Naive thymus-derived CD4-positive, alpha-beta T cell (primary cell): ENCODE results near the gene TMEM132D. TPM values are rescaled to one million over a fixed set of nuclear protein-coding genes. Genes with fewer than 3 reads are reported as not detected.

Experiments used
- ATAC-seq: fragments of 150-1000 bp; cut with Tn5 transposase; 2 replicates; pipeline ENCODE4 v1.10.0; 2021; ENCODE audit warnings: mild to moderate bottlenecking, moderate library complexity
- CTCF ChIA-PET: fragments of 350-600 bp; sonication (Branson Sonifier 250); formaldehyde crosslinking; loops from one replicate; lab custom pipeline; 2021; ENCODE audit warnings: antibody characterized with exemption; lab: Charles Lee
- POLR2A ChIA-PET: fragments of 350-600 bp; sonication (Branson Sonifier 250); formaldehyde crosslinking; loops from one replicate; lab custom pipeline; 2021; ENCODE audit warnings: antibody characterized with exemption, inconsistent platforms; lab: Charles Lee
- DNase-seq, 9 donors: peaks; one replicate each; pipeline versions ENCODE4 v3.0.0 to v3.0.0-alpha.2; 2020 to 2022; ENCODE audit warnings: mixed read lengths in 1 of 9
- H3K27ac ChIP-seq: one replicate; pipeline ENCODE4 v1.7.0; 2013; ENCODE audit warnings: mild to moderate bottlenecking, low read depth, low read length, moderate library complexity
- H3K27me3 ChIP-seq, 2 donors: one replicate each; pipeline ENCODE4 v1.7.0; 2013; ENCODE audit warnings: low read length in 2 of 2, mild to moderate bottlenecking in 2 of 2, moderate library complexity in 2 of 2; ENCODE audit not compliant: control insufficient read depth in 2 of 2, insufficient read depth in 2 of 2
- H3K36me3 ChIP-seq, 3 experiments: 1 replicate in 2 of 3; 2 replicates in 1 of 3; pipeline ENCODE4 v1.7.0; 2013; ENCODE audit warnings: low read length in 3 of 3, mild to moderate bottlenecking in 3 of 3, moderate library complexity in 1 of 3; ENCODE audit not compliant: insufficient read depth in 3 of 3, control insufficient read depth in 2 of 3
- H3K4me1 ChIP-seq, 2 donors: one replicate each; pipeline ENCODE4 v1.7.0; 2013; ENCODE audit warnings: low read length in 2 of 2, mild to moderate bottlenecking in 2 of 2, moderate library complexity in 1 of 2; ENCODE audit not compliant: control insufficient read depth in 2 of 2, insufficient read depth in 2 of 2
- H3K4me3 ChIP-seq: 2 replicates; pipeline ENCODE4 v1.7.0; 2013; ENCODE audit warnings: mild to moderate bottlenecking, low read length
- H3K9me3 ChIP-seq, 3 experiments: 1 replicate in 2 of 3; 2 replicates in 1 of 3; pipeline ENCODE4 v1.7.0; 2013; ENCODE audit warnings: low read length in 3 of 3; ENCODE audit not compliant: control insufficient read depth in 2 of 3
- H3K27ac Mint-ChIP-seq, 9 donors: one replicate each; pipeline ENCODE4 v1.8.0; 2020 to 2022; ENCODE audit warnings: mixed read lengths in 9 of 9, mild to moderate bottlenecking in 8 of 9, moderate library complexity in 5 of 9, inconsistent platforms in 2 of 9
- H3K27me3 Mint-ChIP-seq, 5 donors: one replicate each; pipeline ENCODE4 v1.8.0; 2021 to 2022; ENCODE audit warnings: mixed read lengths in 5 of 5, mild to moderate bottlenecking in 1 of 5
- H3K36me3 Mint-ChIP-seq, 5 donors: one replicate each; pipeline ENCODE4 v1.8.0; 2020 to 2022; ENCODE audit warnings: mixed read lengths in 5 of 5, mild to moderate bottlenecking in 3 of 5, inconsistent platforms in 1 of 5
- H3K4me1 Mint-ChIP-seq, 7 donors: one replicate each; pipeline ENCODE4 v1.8.0; 2020 to 2022; ENCODE audit warnings: mixed read lengths in 7 of 7, mild to moderate bottlenecking in 3 of 7, inconsistent platforms in 1 of 7
- H3K4me3 Mint-ChIP-seq, 10 donors: one replicate each; pipeline ENCODE4 v1.8.0; 2020 to 2022; ENCODE audit warnings: mild to moderate bottlenecking in 10 of 10, mixed read lengths in 10 of 10, moderate library complexity in 6 of 10, inconsistent platforms in 2 of 10
- H3K9me3 Mint-ChIP-seq, 11 donors: one replicate each; pipeline ENCODE4 v1.8.0; 2020 to 2022; ENCODE audit warnings: mixed read lengths in 11 of 11, mild to moderate bottlenecking in 4 of 11, inconsistent platforms in 1 of 11, moderate library complexity in 1 of 11
- intact Hi-C, 2 donors: fragments of 100-400 bp; cut with micrococcal nuclease; formaldehyde crosslinking; loops; one replicate each; pipeline ENCODE4 v1.15.1; 2023
- polyA plus RNA-seq, 2 donors: library from polyadenylated mRNA; unstranded; fragments of 300-500 nt; fragmentation: Illumina TruSeq; gene quantifications; one replicate each; pipeline ENCODE4 v1.2.3, GENCODE V29; 2021
- total RNA-seq, 6 experiments: library from RNA in 5 of 6; stranded (reverse) in 5 of 6; gene quantifications; 1 replicate in 5 of 6; 2 replicates in 1 of 6; pipeline ENCODE4 v1.2.3 and lab custom pipeline; 2021 to 2026

The TMEM132D gene
- total and polyA plus RNA-seq, 7 experiments from 2014 or later, result not detected

DNA sequence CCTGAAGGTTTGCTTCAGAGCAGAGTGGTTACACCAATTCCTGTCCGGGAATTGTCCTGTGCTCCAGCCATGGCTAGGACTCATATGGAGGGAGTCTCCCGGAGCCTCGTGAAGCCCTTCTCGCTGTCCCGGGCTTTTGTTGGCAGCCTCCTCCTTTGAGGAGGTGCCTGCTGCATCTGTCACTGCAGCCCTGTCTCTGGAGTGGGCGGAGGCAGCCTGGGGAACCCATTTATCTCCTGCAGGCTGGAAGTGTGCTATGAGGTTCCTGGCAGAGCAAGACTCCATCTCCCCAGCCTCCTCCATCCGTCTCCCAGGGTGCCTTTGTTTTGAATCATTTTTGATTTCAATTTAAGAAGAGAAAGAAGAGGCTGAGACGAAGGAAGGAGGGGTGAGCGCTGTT, 695.3 kb downstream of the TMEM132D start:
- H3K4me3 ChIP-seq, result no peak overlapping the region
- no peaks in the 10 kb centered on the region for H3K9me3 ChIP-seq
- H3K4me3 Mint-ChIP-seq, result no peak overlapping the region
- no peak overlapping the region for H3K27ac ChIP-seq
- ATAC-seq (no peak), DNase-seq (no peak)
- peaks cover 0 to 5% (median 0%) of the 10 kb centered on the region in 5 donors for H3K27me3 Mint-ChIP-seq
- ChIA-PET CTCF (no interaction called here), POLR2A (no interaction called here)
- intact Hi-C loops, result no loop called here
- H3K4me1 Mint-ChIP-seq, result no peaks in the 10 kb centered on the region
- H3K9me3 Mint-ChIP-seq, result peaks cover 0 to 12% (median 4%) of the 10 kb centered on the region in 11 donors
- H3K36me3 Mint-ChIP-seq, result peaks cover 0 to 5% (median 0%) of the 10 kb centered on the region in 5 donors
- H3K36me3 ChIP-seq, result no peaks in the 10 kb centered on the region
- no peaks in the 10 kb centered on the region for H3K27me3 ChIP-seq
- no peaks in the 10 kb centered on the region for H3K4me1 ChIP-seq
- H3K27ac Mint-ChIP-seq, result no peak overlapping the region

DNA sequence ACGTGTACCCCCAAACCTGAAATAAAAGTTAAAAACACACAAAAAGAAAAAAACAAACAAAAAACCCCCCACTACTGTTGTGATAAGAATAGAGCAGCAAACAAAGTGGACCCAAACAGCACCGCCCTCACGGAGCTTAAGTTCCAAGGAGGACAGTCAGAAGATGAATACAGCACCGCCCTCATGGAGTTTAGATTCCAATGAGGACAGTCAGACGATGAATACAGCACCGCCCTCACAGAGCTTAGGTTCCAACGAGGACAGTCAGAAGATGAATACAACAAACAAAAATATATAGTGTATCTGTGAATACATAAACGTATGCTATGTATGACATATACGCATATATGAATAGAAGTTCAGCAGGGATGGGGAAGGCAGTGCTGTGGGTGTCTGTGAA, 696.7 kb downstream of the TMEM132D start:
- Mint-ChIP-seq H3K4me3 (no peak overlapping the region), H3K36me3 (peaks cover 0 to 5% (median 0%) of the 10 kb centered on the region in 5 donors), H3K4me1 (no peaks in the 10 kb centered on the region), H3K27ac (no peak overlapping the region), H3K27me3 (peaks cover 0 to 5% (median 0%) of the 10 kb centered on the region in 5 donors), H3K9me3 (peaks cover 0 to 13% (median 4%) of the 10 kb centered on the region in 11 donors)
- no peaks in the 10 kb centered on the region for H3K36me3 ChIP-seq
- ChIA-PET POLR2A (no interaction called here), CTCF (no interaction called here)
- H3K9me3 ChIP-seq, result no peaks in the 10 kb centered on the region
- ATAC-seq (no peak), DNase-seq (no peak)
- H3K4me1 ChIP-seq, result no peaks in the 10 kb centered on the region
- intact Hi-C loops, result no loop called here
- H3K4me3 ChIP-seq, result no peak overlapping the region
- H3K27ac ChIP-seq, result no peak overlapping the region
- no peaks in the 10 kb centered on the region for H3K27me3 ChIP-seq

DNA sequence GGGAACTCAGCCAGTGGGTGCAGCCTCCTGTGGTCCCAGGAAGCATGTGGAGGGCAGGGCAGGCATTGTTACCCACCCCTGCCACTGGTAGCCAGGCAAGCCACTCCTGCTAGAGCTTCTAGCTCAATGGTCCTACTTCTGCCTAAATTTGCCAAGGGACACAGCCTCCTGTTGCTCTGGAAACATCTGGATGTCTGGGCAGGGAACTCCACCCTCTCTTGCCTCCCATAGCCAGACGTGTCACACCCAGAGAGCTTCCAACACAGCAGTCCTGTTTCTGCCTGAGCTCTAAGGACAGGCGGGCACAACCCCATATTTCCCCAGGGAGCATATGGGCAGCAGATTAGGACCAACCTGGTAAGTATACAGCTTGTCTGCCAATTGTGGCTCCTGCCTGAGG, 700.4 kb downstream of the TMEM132D start:
- Histone ChIP-seq H3K4me3 (no peak overlapping the region), H3K36me3 (no peaks in the 10 kb centered on the region), H3K9me3 (no peaks in the 10 kb centered on the region), H3K4me1 (no peaks in the 10 kb centered on the region), H3K27me3 (no peaks in the 10 kb centered on the region), H3K27ac (no peak overlapping the region)
- Mint-ChIP-seq H3K4me3 (no peak overlapping the region), H3K9me3 (peaks cover 0 to 13% (median 6%) of the 10 kb centered on the region in 11 donors), H3K27me3 (no peaks in the 10 kb centered on the region), H3K4me1 (no peaks in the 10 kb centered on the region), H3K27ac (no peak overlapping the region), H3K36me3 (no peaks in the 10 kb centered on the region)
- CTCF ChIA-PET, result no interaction called here
- ATAC-seq (no peak), DNase-seq (no peak)
- POLR2A ChIA-PET, result no interaction called here
- intact Hi-C loops, result no loop called here

DNA sequence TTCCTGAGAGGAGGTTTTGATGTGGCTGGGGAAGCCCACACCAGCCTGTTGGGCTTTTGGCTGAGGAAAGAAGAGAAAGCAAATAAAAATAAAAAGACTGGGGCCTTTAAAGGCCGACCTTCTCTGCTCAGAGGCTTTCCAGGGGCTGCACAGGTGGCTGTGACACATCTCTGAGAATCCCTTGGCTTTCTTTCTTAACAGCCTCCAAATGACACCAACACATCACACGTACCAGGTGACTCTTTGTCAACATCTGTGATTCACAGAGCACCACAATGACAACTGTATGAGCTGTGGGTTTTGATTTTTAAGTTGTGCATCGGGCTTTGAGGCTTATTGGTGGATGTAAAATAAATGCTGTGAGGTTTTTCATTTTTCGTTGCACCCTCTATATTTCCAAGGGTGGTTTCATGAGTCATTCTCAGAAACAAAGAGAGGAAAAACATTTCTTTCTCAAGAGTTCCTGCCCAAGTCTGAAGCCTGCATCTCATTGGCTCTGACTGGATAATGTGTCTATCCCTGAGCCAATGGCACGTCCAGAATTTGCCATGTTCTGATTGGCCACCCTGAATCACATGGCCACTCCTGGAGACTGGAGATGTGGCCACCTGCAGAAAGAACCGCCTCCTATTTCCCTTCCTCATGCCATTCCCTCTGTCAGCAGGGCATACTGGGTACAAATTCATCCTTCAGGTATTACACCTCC, 701.6 kb downstream of the TMEM132D start:
- no peaks in the 10 kb centered on the region for H3K4me1 Mint-ChIP-seq
- no peak overlapping the region for H3K27ac Mint-ChIP-seq
- Histone ChIP-seq H3K36me3 (no peaks in the 10 kb centered on the region), H3K4me1 (no peaks in the 10 kb centered on the region), H3K4me3 (no peak overlapping the region), H3K27me3 (no peaks in the 10 kb centered on the region), H3K27ac (no peak overlapping the region), H3K9me3 (no peaks in the 10 kb centered on the region)
- ChIA-PET POLR2A (no interaction called here), CTCF (no interaction called here)
- no peak for ATAC-seq
- H3K27me3 Mint-ChIP-seq, result no peaks in the 10 kb centered on the region
- H3K9me3 Mint-ChIP-seq, result peaks cover 0 to 17% (median 8%) of the 10 kb centered on the region in 11 donors
- intact Hi-C loops, result no loop called here
- H3K4me3 Mint-ChIP-seq, result no peak overlapping the region
- no peak for DNase-seq
- H3K36me3 Mint-ChIP-seq, result no peaks in the 10 kb centered on the region

DNA sequence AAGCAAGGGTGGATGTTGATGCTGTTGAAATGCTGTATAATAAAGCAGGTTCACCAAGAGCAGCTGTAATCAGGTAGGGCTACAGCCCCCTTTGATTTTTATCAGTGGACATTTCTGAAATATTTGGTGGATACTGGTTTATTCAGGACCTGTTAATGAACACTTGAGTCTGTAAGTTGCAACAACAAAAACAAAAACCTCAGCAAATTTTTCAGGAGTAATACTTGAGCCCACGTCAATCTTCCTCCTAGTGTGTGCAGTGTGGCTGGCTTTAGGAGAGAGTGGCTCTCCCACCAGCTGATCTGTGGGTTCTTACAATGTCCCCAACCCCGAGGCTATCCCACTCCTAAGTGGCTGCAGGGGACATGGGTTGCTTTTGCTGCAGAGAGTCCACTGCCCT, 702.8 kb downstream of the TMEM132D start:
- H3K9me3 ChIP-seq, result no peaks in the 10 kb centered on the region
- Mint-ChIP-seq H3K36me3 (no peaks in the 10 kb centered on the region), H3K4me3 (no peak overlapping the region), H3K27ac (no peak overlapping the region), H3K9me3 (peaks cover 0 to 24% (median 8%) of the 10 kb centered on the region in 11 donors), H3K27me3 (no peaks in the 10 kb centered on the region), H3K4me1 (no peaks in the 10 kb centered on the region)
- H3K27me3 ChIP-seq, result no peaks in the 10 kb centered on the region
- H3K36me3 ChIP-seq, result no peaks in the 10 kb centered on the region
- H3K27ac ChIP-seq, result no peak overlapping the region
- ChIA-PET POLR2A (no interaction called here), CTCF (no interaction called here)
- DNase-seq (no peak), ATAC-seq (no peak)
- intact Hi-C loops, result no loop called here
- no peaks in the 10 kb centered on the region for H3K4me1 ChIP-seq
- no peak overlapping the region for H3K4me3 ChIP-seq

DNA sequence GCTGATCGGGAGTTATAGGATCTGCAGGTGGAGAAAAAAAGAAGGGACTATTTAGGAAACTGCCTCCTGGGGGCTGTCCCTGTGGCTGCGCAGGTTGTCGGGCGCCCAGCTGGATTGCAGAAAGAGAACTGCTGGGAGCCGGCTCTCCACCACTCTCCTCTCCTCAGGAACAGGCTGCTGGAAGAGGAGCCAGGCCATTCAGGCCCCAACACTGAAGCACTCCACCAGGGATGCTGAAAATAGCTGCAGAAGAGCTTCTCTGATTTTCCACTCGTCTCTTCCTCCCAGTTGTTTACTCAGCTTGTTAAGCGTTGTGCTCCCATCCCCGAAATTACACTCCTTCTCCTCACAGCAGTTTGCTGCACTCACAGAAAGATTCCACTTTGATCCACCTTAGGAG, 703.2 kb downstream of the TMEM132D start:
- intact Hi-C loops, result no loop called here
- Histone ChIP-seq H3K4me1 (no peaks in the 10 kb centered on the region), H3K27me3 (no peaks in the 10 kb centered on the region), H3K27ac (no peak overlapping the region), H3K4me3 (no peak overlapping the region), H3K36me3 (no peaks in the 10 kb centered on the region), H3K9me3 (no peaks in the 10 kb centered on the region)
- ChIA-PET CTCF (no interaction called here), POLR2A (no interaction called here)
- H3K4me3 Mint-ChIP-seq, result no peak overlapping the region
- ATAC-seq (no peak), DNase-seq (no peak)
- H3K9me3 Mint-ChIP-seq, result peaks cover 0 to 25% (median 8%) of the 10 kb centered on the region in 11 donors
- no peaks in the 10 kb centered on the region for H3K27me3 Mint-ChIP-seq
- no peaks in the 10 kb centered on the region for H3K4me1 Mint-ChIP-seq
- H3K27ac Mint-ChIP-seq, result no peak overlapping the region
- no peaks in the 10 kb centered on the region for H3K36me3 Mint-ChIP-seq

DNA sequence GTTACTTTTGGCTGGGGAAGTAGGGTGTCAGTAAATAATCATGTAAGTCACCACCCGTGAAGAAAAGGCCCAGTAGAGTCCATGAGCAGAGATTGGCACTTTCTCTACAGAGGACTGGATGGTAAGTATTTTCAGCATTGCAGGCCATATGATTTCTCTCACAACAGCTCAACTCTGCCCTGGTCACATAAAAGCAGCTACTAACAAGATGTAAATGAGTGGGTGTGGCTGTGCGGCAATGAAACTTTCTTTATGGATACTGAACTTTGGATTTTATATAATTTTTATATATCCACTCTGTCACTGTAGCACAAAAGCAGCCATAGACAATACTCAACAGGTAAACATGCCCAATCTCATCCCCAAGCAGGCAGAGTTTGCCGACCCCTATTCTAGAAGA, 706.9 kb downstream of the TMEM132D start:
- no peaks in the 10 kb centered on the region for H3K4me1 Mint-ChIP-seq
- ChIA-PET CTCF (no interaction called here), POLR2A (no interaction called here)

More for the DNA sequence above, 706.9 kb downstream of the TMEM132D start:
- no peak overlapping the region for H3K4me3 ChIP-seq
- H3K27me3 Mint-ChIP-seq, result no peaks in the 10 kb centered on the region
- no peak overlapping the region for H3K27ac Mint-ChIP-seq
- H3K9me3 Mint-ChIP-seq, result peaks cover 2 to 54% (median 9%) of the 10 kb centered on the region in 11 donors
- no peaks in the 10 kb centered on the region for H3K4me1 ChIP-seq
- no peak overlapping the region for H3K27ac ChIP-seq
- DNase-seq (no peak), ATAC-seq (no peak)
- intact Hi-C loops, result no loop called here
- no peaks in the 10 kb centered on the region for H3K27me3 ChIP-seq
- no peaks in the 10 kb centered on the region for H3K9me3 ChIP-seq
- H3K36me3 ChIP-seq, result no peaks in the 10 kb centered on the region
- H3K36me3 Mint-ChIP-seq, result peaks cover 0 to 7% (median 0%) of the 10 kb centered on the region in 5 donors
- H3K4me3 Mint-ChIP-seq, result no peak overlapping the region
